Endothelial cell of umbilical vein (primary cell): ENCODE data around the gene CREBZF. TPM values are rescaled to one million over a fixed set of nuclear protein-coding genes. Genes with fewer than 3 reads are reported as not detected.
A peak's percentile ranks its signal among the peaks of the same experiment; 100 is the strongest.

Experiments
- BruUV-seq: library from RNA; stranded (reverse); fragments of 400-500 nt; replicated peaks from 2 replicates; lab custom pipeline; 2021; lab: Mats Ljungman, UMichigan
- CTCF ChIA-PET: fragments of 300-600, 350-600 bp; sonication (Branson Sonifier 250); formaldehyde crosslinking; loops from one replicate; lab custom pipeline; 2021; ENCODE audit warnings: antibody characterized with exemption, inconsistent platforms; lab: Charles Lee
- POLR2A ChIA-PET: fragments of 300-600, 350-600 bp; sonication (Branson Sonifier 250); formaldehyde crosslinking; loops from one replicate; lab custom pipeline; 2021; ENCODE audit warnings: antibody characterized with exemption, inconsistent platforms; lab: Charles Lee
- DNase-seq: peaks from one replicate; pipeline ENCODE4 v3.0.0-alpha.2; 2011; ENCODE audit warnings: low read depth, low spot score
- FAIRE-seq: peaks from 2 replicates; lab custom pipeline; 2011; peaks lifted over from hg19 to GRCh38; lab: Jason Lieb, UNC
- H2AFZ ChIP-seq: 2 replicates; pipeline ENCODE4 v1.6.0; 2012; ENCODE audit warnings: low read depth, low read length, control low read depth, inconsistent platforms
- H3K27ac ChIP-seq: 2 replicates; pipeline ENCODE4 v1.5.1; 2011; ENCODE audit warnings: low read depth, mild to moderate bottlenecking, control low read depth, low read length, moderate library complexity; ENCODE audit not compliant: insufficient read depth
- H3K27me3 ChIP-seq, 2 experiments: 2 replicates each; pipeline versions ENCODE4 v1.6.0 to v1.6.1; 2011; ENCODE audit warnings: low read length in 2 of 2, mixed read lengths in 1 of 2; ENCODE audit not compliant: control insufficient read depth in 2 of 2, insufficient read depth in 2 of 2
- H3K36me3 ChIP-seq, 2 experiments: 2 replicates in 1 of 2; 3 replicates in 1 of 2; pipeline ENCODE4 v1.5.1; 2011; ENCODE audit warnings: low read length in 2 of 2, mild to moderate bottlenecking in 1 of 2, moderate library complexity in 1 of 2; ENCODE audit not compliant: control insufficient read depth in 2 of 2, insufficient read depth in 2 of 2; ENCODE audit errors: extremely low read depth in 1 of 2
- H3K4me1 ChIP-seq: 3 replicates; pipeline ENCODE4 v1.5.1; 2011; ENCODE audit warnings: mild to moderate bottlenecking, low read length; ENCODE audit not compliant: control insufficient read depth, insufficient read depth; ENCODE audit errors: extremely low read depth
- H3K4me2 ChIP-seq: 2 replicates; pipeline ENCODE4 v1.6.1; 2011; ENCODE audit warnings: low read length, control low read depth, mixed read lengths; ENCODE audit not compliant: insufficient read depth
- H3K4me3 ChIP-seq, 3 experiments: fragments of 200-600 bp in 1 of 3; sonication (generic), shearing (Covaris generic) in 1 of 3; replicated peaks in 1 of 3; 2 replicates each; pipeline ENCODE4 v1.5.1; 2011 to 2016; ENCODE audit warnings: control low read depth in 3 of 3, low read length in 3 of 3, mild to moderate bottlenecking in 2 of 3, inconsistent platforms in 1 of 3, low read depth in 1 of 3, moderate library complexity in 1 of 3; ENCODE audit not compliant: insufficient read depth in 1 of 3
- H3K79me2 ChIP-seq: 2 replicates; pipeline ENCODE4 v1.6.0; 2012; ENCODE audit warnings: low read length, inconsistent platforms; ENCODE audit not compliant: control insufficient read depth, insufficient read depth
- H3K9ac ChIP-seq: replicated peaks from 2 replicates; pipeline ENCODE3; 2011; ENCODE audit warnings: low read length, control low read depth; ENCODE audit not compliant: insufficient read depth; ENCODE audit errors: extremely low read depth
- H3K9me1 ChIP-seq: replicated peaks from 3 replicates; pipeline ENCODE4 v1.6.0; 2011; ENCODE audit warnings: mild to moderate bottlenecking, low read length; ENCODE audit not compliant: control insufficient read depth, insufficient read depth; ENCODE audit errors: extremely low read depth
- H3K9me3 ChIP-seq: replicated peaks from 2 replicates; pipeline ENCODE4 v1.5.1; 2012; ENCODE audit warnings: low read length, inconsistent platforms; ENCODE audit not compliant: control insufficient read depth, insufficient read depth
- H4K20me1 ChIP-seq: replicated peaks from 2 replicates; pipeline ENCODE3; 2011; ENCODE audit warnings: mild to moderate bottlenecking, low read length; ENCODE audit not compliant: control insufficient read depth, insufficient read depth; ENCODE audit errors: extremely low read depth
- CTCF ChIP-seq, 2 donors: IDR thresholded peaks; 1 replicate in 1 of 2; 2 replicates in 1 of 2; pipeline ENCODE4 v1.5.1; 2011; ENCODE audit warnings: low read length in 2 of 2, mild to moderate bottlenecking in 2 of 2, moderate library complexity in 2 of 2, control low read depth in 1 of 2, inconsistent platforms in 1 of 2, low read depth in 1 of 2; ENCODE audit not compliant: insufficient read depth in 1 of 2; ENCODE audit errors: extremely low read depth in 1 of 2
- EZH2 ChIP-seq: IDR thresholded peaks from 2 replicates; pipeline ENCODE4 v1.6.1; 2012; ENCODE audit warnings: borderline replicate concordance, low read depth, mild to moderate bottlenecking, moderate library complexity, low read length, inconsistent platforms; ENCODE audit not compliant: severe bottlenecking
- FOS ChIP-seq: IDR thresholded peaks from 2 replicates; pipeline ENCODE4 v1.6.1; 2011; ENCODE audit warnings: mild to moderate bottlenecking, low read length, moderate library complexity, borderline replicate concordance; ENCODE audit not compliant: insufficient read depth
- GATA2 ChIP-seq: IDR thresholded peaks from 2 replicates; pipeline ENCODE4 v1.7.0; 2011; ENCODE audit warnings: low read depth, mild to moderate bottlenecking, moderate library complexity, mixed read lengths, low read length; ENCODE audit not compliant: insufficient read length, insufficient read depth
- JUN ChIP-seq: IDR thresholded peaks from 2 replicates; pipeline ENCODE4 v1.6.1; 2011; ENCODE audit warnings: borderline replicate concordance, low read depth; ENCODE audit not compliant: insufficient read length, insufficient read depth
- MYC ChIP-seq: IDR thresholded peaks from one replicate; pipeline ENCODE4 v1.6.1; 2011; ENCODE audit warnings: mild to moderate bottlenecking, low read depth, low read length
- POLR2A ChIP-seq: IDR thresholded peaks from 2 replicates; pipeline ENCODE4 v1.6.1; 2012; ENCODE audit warnings: low read depth, mild to moderate bottlenecking, control low read depth, low read length
- POLR2AphosphoS5 ChIP-seq: IDR thresholded peaks from 2 replicates; pipeline ENCODE4 v1.6.1; 2012; ENCODE audit warnings: low read depth, mild to moderate bottlenecking, control low read depth, low read length, moderate library complexity; ENCODE audit not compliant: insufficient read depth
- dilution Hi-C: fragments of 300-500 bp; cut with MboI; formaldehyde crosslinking; loops from one replicate; pipeline ENCODE4 v1.15.0; 2019; ENCODE audit warnings: low sequenced_read_pairs; ENCODE audit not compliant: extremely low pct_ligation_motif_present
- intact Hi-C: fragments of 100-400 bp; cut with micrococcal nuclease; formaldehyde crosslinking; loops from one replicate; pipeline ENCODE4 v1.10.0; 2022
- polyA plus RNA-seq, 4 experiments: library from polyadenylated mRNA; depleted of rRNA in 3 of 4; stranded (reverse) in 3 of 4; unstranded in 1 of 4; fragments of >200 nt; gene quantifications; 2 replicates each; pipeline versions ENCODE4 v1.2.1 to v1.2.3, GENCODE V29; 2011 to 2012; ENCODE audit warnings: missing spikeins in 1 of 4
- total RNA-seq: library from RNA; stranded (reverse); gene quantifications from 2 replicates; pipeline ENCODE4 v1.2.3, GENCODE V29; 2021
- TF ChIP-seq, protein P1 (sequence below): IDR thresholded peaks from 2 replicates; pipeline ENCODE4 v1.6.1; 2011; ENCODE audit not compliant: insufficient read depth, insufficient read length

CREBZF gene
- total and polyA plus RNA-seq, 2 donors (not counting 3 experiments of a cell fraction or from before 2014, with no cell fraction given): 15.5 to 35.5 TPM

DNA sequence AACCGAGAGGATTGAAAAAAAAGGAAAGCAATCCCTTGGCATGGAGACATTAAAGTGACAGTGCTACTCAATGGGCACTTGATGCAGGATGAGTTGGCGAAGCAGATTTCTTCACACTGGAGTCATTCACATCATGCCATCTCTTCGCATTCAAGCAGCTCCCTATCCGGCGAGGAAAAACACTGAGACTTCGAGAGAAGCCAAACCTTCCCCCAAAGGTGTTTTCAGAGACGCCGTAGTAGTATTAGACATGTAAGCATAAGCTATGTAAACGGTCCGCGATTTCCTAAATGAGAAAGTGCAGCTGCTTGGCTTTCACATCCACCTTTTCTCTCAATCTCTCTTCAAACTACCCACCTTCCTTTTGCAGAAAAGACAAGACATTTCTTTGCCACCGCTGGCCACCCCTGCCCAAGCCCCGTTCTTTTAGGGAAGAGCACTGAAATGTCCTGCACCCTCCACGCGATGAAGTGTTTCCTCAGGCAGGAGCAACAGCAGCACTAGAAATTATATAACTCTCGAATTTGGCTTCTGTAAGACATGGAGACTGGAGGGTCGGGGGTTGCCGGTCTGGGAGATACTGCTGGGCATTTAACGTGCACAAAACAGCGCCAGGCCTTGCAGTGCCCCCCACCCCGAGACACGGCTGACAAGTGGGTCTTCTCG is 37.5 kb downstream of the CREBZF start, which contains the start of gene DLG2:
Gene DLG2, minus strand, starts transcription at position 13 of the 666 bp plus-strand sequence.
- H3K36me3 ChIP-seq: peaks cover 0 to 4% of the 10 kb centered on the region in 2 experiments
- DNase-seq (peak; percentile 55), FAIRE-seq (peak; percentile 60)
- TF ChIP-seq FOS: no peak
- no peak for TF ChIP-seq MYC
- no peak for TF ChIP-seq CTCF (IDR thresholded peaks at IDR 0.05; ENCODE audit: extremely low read depth in 1 of 2, insufficient read depth in 1 of 2, low read depth in 1 of 2, low read length in 2 of 2)
- no peak for TF ChIP-seq JUN
- no peak for TF ChIP-seq GATA2
- no peak for TF ChIP-seq POLR2A
- TF ChIP-seq EZH2: no peak
- TF ChIP-seq, protein P1, sequence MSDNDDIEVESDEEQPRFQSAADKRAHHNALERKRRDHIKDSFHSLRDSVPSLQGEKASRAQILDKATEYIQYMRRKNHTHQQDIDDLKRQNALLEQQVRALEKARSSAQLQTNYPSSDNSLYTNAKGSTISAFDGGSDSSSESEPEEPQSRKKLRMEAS: no peak
- TF ChIP-seq POLR2AphosphoS5: no peak
- peaks cover 34% of the 10 kb centered on the region for H3K79me2 ChIP-seq
- ChIA-PET POLR2A (no interaction called here), CTCF (interaction anchor here (0.8 to 1.7 kb wide), 8 partner anchors 18 to 414 kb away, joined by 3 to 8 read pairs (median 4); partner anchors contain the start of genes CCDC83 and TMEM126A)
- H3K9ac ChIP-seq: peak within 1 kb of the TSS; percentile 63
- H4K20me1 ChIP-seq: no peaks in the 10 kb centered on the region
- H2AFZ ChIP-seq: peak within 1 kb of the TSS; percentile 87
- H3K9me3 ChIP-seq: no peaks in the 10 kb centered on the region
- peaks cover 2 to 6% of the 10 kb centered on the region in 2 experiments for H3K27me3 ChIP-seq
- intact Hi-C loops (no loop called here), dilution Hi-C loops (no loop called here)
- no peaks in the 10 kb centered on the region for H3K9me1 ChIP-seq
- peak within 1 kb of the TSS; percentile 10 for H3K27ac ChIP-seq
- H3K4me3 ChIP-seq: peak within 1 kb of the TSS; percentile 69 to 73 (median 72)
- BruUV-seq: no TSS peak
- H3K4me2 ChIP-seq: peak within 1 kb of the TSS; percentile 92
- H3K4me1 ChIP-seq: peaks cover 16% of the 10 kb centered on the region
